ENCODE data around the gene PEPD.

DNA sequence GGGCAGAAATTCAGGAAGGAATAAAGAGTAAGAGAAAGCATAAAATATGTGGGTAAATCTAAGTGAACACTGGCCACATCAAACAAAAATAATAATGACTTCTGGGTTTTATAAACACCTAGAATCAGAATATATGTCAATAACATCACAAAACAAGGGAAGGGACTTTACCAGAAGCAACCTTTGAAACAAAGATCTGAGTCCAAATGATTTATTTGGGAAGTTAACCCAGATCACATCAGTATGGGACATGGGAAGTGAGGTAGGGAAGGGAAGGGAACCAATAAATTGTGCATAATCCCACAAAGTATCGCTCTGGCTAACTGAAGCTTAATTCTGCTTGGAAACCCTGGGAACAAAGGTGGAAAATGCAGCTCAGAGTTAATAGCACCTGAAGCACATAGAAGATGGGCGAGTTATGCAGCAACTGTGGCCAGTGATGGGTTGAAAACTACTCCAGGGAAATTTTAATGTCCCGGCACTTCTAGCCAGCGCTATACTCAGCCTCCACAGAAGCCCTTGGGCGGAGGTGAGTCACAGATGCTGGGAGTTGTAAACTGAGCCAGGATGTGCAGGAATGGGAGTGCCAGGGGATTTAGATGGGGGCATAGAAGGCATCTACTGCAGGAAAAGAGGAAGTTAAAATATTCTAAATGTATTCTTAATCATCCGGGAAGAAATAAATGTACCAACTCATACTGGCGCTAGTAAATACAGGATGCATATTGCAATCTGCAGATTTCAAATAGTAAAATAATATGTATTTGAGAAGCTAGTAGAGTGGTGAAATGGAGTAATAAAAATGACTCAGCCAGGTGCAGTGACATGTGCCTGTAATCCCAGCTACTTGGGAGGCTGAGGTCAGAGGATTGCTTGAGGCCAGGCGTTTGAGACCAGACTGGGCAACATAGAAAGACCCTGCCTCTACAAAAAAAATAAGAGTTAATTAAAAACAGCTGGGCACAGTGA, 182.3 kb downstream of the PEPD start:
- no peak for TF ChIP-seq BHLHE40 (IDR thresholded peaks at IDR 0.05; ENCODE audit: borderline replicate concordance)
- TF ChIP-seq HDGF (IDR thresholded peaks at IDR 0.05; ENCODE audit: borderline replicate concordance): no peak
- TF ChIP-seq FOXK2 (IDR thresholded peaks at IDR 0.05): no peak

Data from HEK293T (cell line).